Aorta (tissue), 5 donors: Measurements from ENCODE around the gene MSL1. TPM values are rescaled to one million over a fixed set of nuclear protein-coding genes. Genes with fewer than 3 reads are reported as not detected.
"Not testable (repeated sequence)": the region's sequence is repeated elsewhere in the genome, so short reads cannot be mapped to it uniquely, and the experiment has no call there.

Experiments used
- ATAC-seq: fragments of 200-7000 bp; cut with Tn5 transposase; one replicate; pipeline ENCODE4 v1.9.1; 2022; ENCODE audit warnings: moderate library complexity; ENCODE audit not compliant: low FRiP score
- DNase-seq, 2 donors: peaks; one replicate each; pipeline ENCODE4 v3.0.0-alpha.2; 2020
- H3K27ac ChIP-seq, 2 donors: one replicate each; pipeline ENCODE4 v1.5.1; 2013; ENCODE audit warnings: low read length in 2 of 2, mild to moderate bottlenecking in 2 of 2, moderate library complexity in 2 of 2, control low read depth in 1 of 2, inconsistent platforms in 1 of 2, low read depth in 1 of 2
- H3K27me3 ChIP-seq, 2 donors: one replicate each; pipeline ENCODE4 v1.6.1; 2013; ENCODE audit warnings: control low read depth in 1 of 2, low read length in 1 of 2, mild to moderate bottlenecking in 1 of 2, moderate library complexity in 1 of 2; ENCODE audit not compliant: insufficient read depth in 2 of 2, control insufficient read depth in 1 of 2
- H3K36me3 ChIP-seq, 2 donors: one replicate each; pipeline ENCODE4 v1.6.1; 2013; ENCODE audit warnings: control low read depth in 1 of 2, low read length in 1 of 2, mild to moderate bottlenecking in 1 of 2; ENCODE audit not compliant: insufficient read depth in 2 of 2, control insufficient read depth in 1 of 2
- H3K4me1 ChIP-seq, 2 donors: one replicate each; pipeline ENCODE4 v1.6.1; 2013; ENCODE audit warnings: low read length in 2 of 2, control low read depth in 1 of 2, mild to moderate bottlenecking in 1 of 2, moderate library complexity in 1 of 2; ENCODE audit not compliant: insufficient read depth in 2 of 2, control insufficient read depth in 1 of 2
- H3K4me3 ChIP-seq, 2 donors: one replicate each; pipeline ENCODE4 v1.5.1; 2013; ENCODE audit warnings: low read length in 2 of 2, control low read depth in 1 of 2, mild to moderate bottlenecking in 1 of 2
- H3K9me3 ChIP-seq: one replicate; pipeline ENCODE4 v1.6.1; 2013; ENCODE audit warnings: mild to moderate bottlenecking, low read length; ENCODE audit not compliant: control insufficient read depth
- WGBS, 2 donors: extraction: QIAGEN DNeasy Blood & Tissue Kit; methylation state at CpG; one replicate each; pipeline ENCODE4 v1.1.7; 2013; 5-methylcytosine and 5-hydroxymethylcytosine counted together
- intact Hi-C, 2 donors: fragments of 100-400 bp; cut with DNase I; formaldehyde crosslinking; loops; one replicate each; pipeline versions ENCODE4 v1.14.2 to v1.15.0; 2022
- polyA plus RNA-seq, 2 donors: library from polyadenylated mRNA; stranded (reverse); fragments of 200-250 nt; gene quantifications; one replicate each; pipeline ENCODE4 v1.2.3, GENCODE V29; 2013
- total RNA-seq, 2 donors: library from RNA; stranded (reverse); fragmentation: NEBNext Ultra II Directional; extraction: Animal tissue kit (Norgen Biotek cat#: 25700); gene quantifications; one replicate each; pipeline ENCODE4 v1.2.1, GENCODE V29; 2021
- donor health status: healthy with polysubstance abuse.
- donor health status: Bipolar disorder and iron deficiency.
- donor health status: DM: no; HTN: no; CAD: no.
- donor health status: DM: no; HTN: no; CAD: no.
- donor health status: DM: yes; HTN: yes; CAD: no.

Gene MSL1
- total and polyA plus RNA-seq, 4 donors: 21.2 to 171 (median 90.7) TPM

DNA sequence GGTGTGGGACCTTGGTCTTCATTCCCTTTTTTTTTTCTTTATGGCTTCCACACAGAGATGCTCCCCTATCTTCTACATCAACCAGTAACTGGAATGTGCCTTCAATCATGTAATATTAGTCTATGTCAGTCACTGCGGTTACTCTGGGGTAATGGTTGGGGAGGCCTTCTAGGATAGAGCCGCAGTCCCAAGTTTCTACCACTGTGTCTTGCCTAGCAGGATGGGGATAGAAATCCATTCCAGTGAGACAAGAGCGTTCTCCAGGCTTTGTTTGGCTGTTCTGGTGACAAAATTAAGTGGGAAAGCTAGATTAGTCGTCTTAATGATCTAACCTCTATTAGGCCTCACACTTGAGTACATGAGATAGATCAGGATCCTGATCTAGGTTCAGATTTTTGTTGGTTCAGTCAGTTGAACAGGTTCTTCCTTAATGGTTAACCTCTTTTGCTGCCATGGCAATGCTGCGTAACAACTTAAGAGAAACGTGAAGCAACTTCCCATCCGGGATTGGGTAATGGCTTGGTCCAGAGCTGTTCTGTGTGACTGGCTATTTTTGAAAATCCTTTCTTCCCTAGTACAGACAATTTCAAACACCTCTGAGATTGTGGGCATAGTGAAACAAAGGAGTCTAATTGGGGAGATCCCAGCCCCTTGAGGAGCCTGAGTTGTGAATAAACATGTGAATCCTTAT is 8.7 kb downstream of the MSL1 start:
- intact Hi-C loops: no loop called here
- Histone ChIP-seq H3K27ac (no peak overlapping the region), H3K36me3 (peaks cover 0 to 15% of the 10 kb centered on the region in 2 donors), H3K4me1 (no peaks in the 10 kb centered on the region), H3K27me3 (no peaks in the 10 kb centered on the region), H3K9me3 (no peaks in the 10 kb centered on the region), H3K4me3 (no peak overlapping the region)
- WGBS, 2 donors: 75 to 77% methylated on average over 7 of the region's 7 CpGs
- peak in 1 of 2 donors; percentile 59 for DNase-seq
- no peak for ATAC-seq

DNA sequence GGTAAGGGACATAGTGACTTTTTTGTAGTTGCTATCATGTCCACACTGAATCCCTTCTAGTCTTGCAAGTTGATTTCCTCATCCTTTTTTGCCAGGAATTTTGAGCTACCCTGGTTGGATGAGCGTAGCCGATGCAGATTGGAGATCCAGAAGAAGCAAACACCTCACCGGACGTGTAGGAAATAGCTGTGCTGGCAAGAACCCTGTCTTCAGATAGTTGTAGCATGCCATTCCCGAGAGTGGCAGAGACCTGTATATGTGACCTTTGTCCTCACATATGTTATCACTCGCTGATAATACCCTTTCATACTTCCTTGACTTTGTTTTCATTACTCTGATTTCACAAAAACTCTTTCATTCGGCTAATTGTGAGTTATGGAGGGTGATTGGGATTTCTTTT is 12.4 kb downstream of the MSL1 start:
- intact Hi-C loops: no loop called here
- Histone ChIP-seq H3K36me3 (peaks cover 0 to 10% of the 10 kb centered on the region in 2 donors), H3K9me3 (no peaks in the 10 kb centered on the region), H3K4me3 (no peak overlapping the region), H3K27ac (peak overlapping the region in 1 of 2 donors; percentile 28), H3K27me3 (no peaks in the 10 kb centered on the region), H3K4me1 (no peaks in the 10 kb centered on the region)
- WGBS, 2 donors: 47 to 52% methylated on average over 7 of the region's 7 CpGs
- no peak for DNase-seq
- ATAC-seq: no peak

- Histone ChIP-seq H3K27ac (no peak overlapping the region), H3K36me3 (peaks cover 0 to 6% of the 10 kb centered on the region in 2 donors), H3K4me1 (no peaks in the 10 kb centered on the region), H3K27me3 (no peaks in the 10 kb centered on the region), H3K9me3 (no peaks in the 10 kb centered on the region), H3K4me3 (no peak overlapping the region)
- 81 to 89% methylated on average over 3 of the region's 3 CpGs for WGBS, 2 donors
- ATAC-seq (no peak), DNase-seq (no peak)
- intact Hi-C loops: no loop called here
These were observed 14.0 kb downstream of the MSL1 start for GRCh38 chr17:40135817-40136216.

GRCh38 chr17:40139566-40140058 is 17.8 kb downstream of the MSL1 start:
- DNase-seq (no peak), ATAC-seq (peak; percentile 8)
- intact Hi-C loops: loop anchor here in 1 of 2 donors (2.0 kb wide), 1 partner anchor 17 kb away; no protein-coding TSS in a partner anchor
- 3% methylated on average over 14 of the region's 14 CpGs for whole genome bisulfite sequencing, 2 donors
- no peaks in the 10 kb centered on the region for H3K36me3 ChIP-seq
- H3K4me3 ChIP-seq: peak overlapping the region; percentile 9 to 78
- H3K4me1 ChIP-seq: peaks cover 0 to 2% of the 10 kb centered on the region in 2 donors
- peak overlapping the region; percentile 16 to 100 for H3K27ac ChIP-seq
- H3K9me3 ChIP-seq: no peaks in the 10 kb centered on the region
- H3K27me3 ChIP-seq: no peaks in the 10 kb centered on the region

- DNase-seq, H3K27ac ChIP-seq, H3K4me3 ChIP-seq, H3K4me1 ChIP-seq, H3K27me3 ChIP-seq, ATAC-seq, H3K9me3 ChIP-seq, intact Hi-C loops, H3K36me3 ChIP-seq: not testable (repeated sequence)
- WGBS, 2 donors: 71 to 80% methylated on average over 3 of the region's 3 CpGs
These were observed 21.4 kb downstream of the MSL1 start for GRCh38 chr17:40143166-40143565.

DNA sequence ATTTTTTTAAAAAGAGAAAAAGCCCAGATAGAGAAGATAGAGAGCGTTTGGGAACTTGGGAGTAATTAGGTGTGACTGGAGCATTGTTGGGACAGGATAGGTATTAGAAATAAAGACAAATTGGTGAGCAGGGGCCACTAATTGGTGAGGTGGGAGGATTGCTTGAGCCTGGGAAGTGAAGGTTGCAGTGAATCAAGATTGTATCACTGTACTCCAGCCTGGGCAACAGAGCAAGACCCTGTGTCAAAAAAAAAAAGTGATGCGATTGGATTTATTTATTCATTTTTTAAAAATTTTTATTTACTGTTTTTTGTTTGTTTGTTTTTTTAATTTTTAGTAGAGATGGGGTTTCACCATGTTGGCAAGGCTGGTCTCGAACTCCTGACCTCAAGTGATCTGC is 23.7 kb downstream of the MSL1 start:
- 94 to 95% methylated on average over 3 of the region's 3 CpGs for WGBS, 2 donors
- Histone ChIP-seq H3K4me1 (peaks cover 0 to 2% of the 10 kb centered on the region in 2 donors), H3K36me3 (no peaks in the 10 kb centered on the region), H3K27ac (no peak overlapping the region), H3K4me3 (no peak overlapping the region), H3K9me3 (no peaks in the 10 kb centered on the region), H3K27me3 (no peaks in the 10 kb centered on the region)
- DNase-seq (no peak), ATAC-seq (no peak)
- intact Hi-C loops: loop anchor here in 1 of 2 donors (5.0 kb wide), 1 partner anchor 33 kb away; no protein-coding TSS in a partner anchor

DNA sequence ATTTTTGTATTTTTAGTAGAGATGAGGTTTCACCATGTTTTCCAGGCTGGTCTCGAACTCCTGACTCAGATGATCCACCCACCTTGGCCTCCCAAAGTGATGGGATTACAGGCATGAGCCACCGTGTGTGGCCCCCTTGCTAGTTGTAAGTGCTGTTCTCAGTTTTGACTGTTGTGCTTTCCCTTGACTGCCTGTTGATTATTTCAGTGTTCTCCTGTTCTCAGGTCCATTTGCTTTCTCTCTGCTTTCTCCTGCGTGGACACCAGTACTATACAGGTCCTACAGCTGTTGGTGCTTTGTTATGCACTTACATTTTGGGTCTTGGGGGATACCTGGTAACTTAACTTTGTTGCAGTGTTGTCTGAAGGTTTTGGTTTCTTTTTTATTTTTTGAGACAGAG is 26.8 kb downstream of the MSL1 start:
- H3K9me3 ChIP-seq: no peaks in the 10 kb centered on the region
- H3K4me3 ChIP-seq: no peak overlapping the region
- no peaks in the 10 kb centered on the region for H3K36me3 ChIP-seq
- WGBS, 2 donors: 71 to 82% methylated on average over 3 of the region's 3 CpGs
- no peaks in the 10 kb centered on the region for H3K4me1 ChIP-seq
- ATAC-seq (no peak), DNase-seq (no peak)
- intact Hi-C loops: loop anchor here in 1 of 2 donors (5.0 kb wide), 1 partner anchor 36 kb away; no protein-coding TSS in a partner anchor
- H3K27me3 ChIP-seq: no peaks in the 10 kb centered on the region
- H3K27ac ChIP-seq: no peak overlapping the region

GRCh38 chr17:40150276-40150675 is 28.5 kb downstream of the MSL1 start:
- 79 to 83% methylated on average over 4 of the region's 4 CpGs for WGBS, 2 donors
- H3K4me1 ChIP-seq: no peaks in the 10 kb centered on the region
- H3K4me3 ChIP-seq: no peak overlapping the region
- H3K27me3 ChIP-seq: no peaks in the 10 kb centered on the region
- no peak overlapping the region for H3K27ac ChIP-seq
- no peaks in the 10 kb centered on the region for H3K9me3 ChIP-seq
- no peaks in the 10 kb centered on the region for H3K36me3 ChIP-seq
- DNase-seq: no peak
- intact Hi-C loops: no loop called here
- no peak for ATAC-seq

GRCh38 chr17:40151414-40151963 is 29.7 kb downstream of the MSL1 start:
- Histone ChIP-seq H3K4me3 (no peak overlapping the region), H3K9me3 (no peaks in the 10 kb centered on the region), H3K27me3 (no peaks in the 10 kb centered on the region), H3K27ac (no peak overlapping the region), H3K4me1 (no peaks in the 10 kb centered on the region), H3K36me3 (no peaks in the 10 kb centered on the region)
- DNase-seq (no peak), ATAC-seq (no peak)
- WGBS, 2 donors: 69% methylated on average over 7 of the region's 7 CpGs
- intact Hi-C loops: no loop called here
